HuH-7 (cell line): ENCODE results near the gene AGAP2.
"Not testable (repeated sequence)": the region's sequence is repeated elsewhere in the genome, so short reads cannot be mapped to it uniquely, and the experiment has no call there.

Experiments
- DNase-seq: peaks from one replicate; pipeline ENCODE4 v3.0.0; 2011; ENCODE audit warnings: low spot score

The AGAP2 gene

DNA sequence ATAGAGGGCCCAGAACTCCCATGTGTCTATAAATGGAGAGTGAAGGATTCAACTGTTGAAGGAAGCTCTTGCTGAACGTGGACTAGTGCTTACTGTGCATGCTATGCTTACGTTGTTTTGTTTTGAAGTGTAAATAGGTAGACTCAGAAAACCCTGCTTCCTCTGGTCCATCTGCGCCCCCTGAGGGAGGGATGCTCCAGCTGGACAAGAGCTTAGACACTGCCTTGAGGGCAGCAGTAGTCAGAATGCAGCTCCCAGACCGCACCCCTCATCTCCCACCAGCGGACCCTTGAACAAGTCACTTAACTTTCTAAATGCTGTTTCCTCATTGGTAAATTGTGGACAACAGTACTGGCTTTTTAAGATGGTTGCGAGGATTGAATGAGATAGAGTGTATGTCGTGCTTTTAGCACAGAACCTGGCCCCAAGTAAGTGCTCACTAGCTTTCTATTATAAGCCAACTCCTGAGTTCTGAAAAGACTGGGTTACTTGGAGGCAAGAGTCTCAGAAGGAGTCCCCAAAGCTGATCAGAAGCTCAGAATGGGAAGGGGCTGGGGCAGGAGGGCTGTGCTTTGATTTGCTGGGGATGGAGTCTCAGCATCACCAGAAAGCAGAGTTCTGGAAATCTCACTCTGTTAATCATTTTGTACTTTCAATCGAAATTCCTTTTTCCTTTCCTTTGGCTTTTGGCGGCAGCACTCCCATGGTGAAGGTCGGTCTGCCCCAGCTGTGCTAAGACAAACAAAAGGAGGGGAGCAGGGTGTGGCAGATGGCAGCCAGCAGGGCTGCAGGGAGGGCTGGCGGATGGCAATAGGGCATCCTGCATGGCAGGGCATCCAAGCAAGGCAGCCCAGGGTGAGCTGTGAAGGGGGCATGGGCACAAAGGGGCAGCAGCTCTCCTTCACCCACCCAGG, 15.6 kb downstream of the AGAP2 start:
- no peak for DNase-seq

DNA sequence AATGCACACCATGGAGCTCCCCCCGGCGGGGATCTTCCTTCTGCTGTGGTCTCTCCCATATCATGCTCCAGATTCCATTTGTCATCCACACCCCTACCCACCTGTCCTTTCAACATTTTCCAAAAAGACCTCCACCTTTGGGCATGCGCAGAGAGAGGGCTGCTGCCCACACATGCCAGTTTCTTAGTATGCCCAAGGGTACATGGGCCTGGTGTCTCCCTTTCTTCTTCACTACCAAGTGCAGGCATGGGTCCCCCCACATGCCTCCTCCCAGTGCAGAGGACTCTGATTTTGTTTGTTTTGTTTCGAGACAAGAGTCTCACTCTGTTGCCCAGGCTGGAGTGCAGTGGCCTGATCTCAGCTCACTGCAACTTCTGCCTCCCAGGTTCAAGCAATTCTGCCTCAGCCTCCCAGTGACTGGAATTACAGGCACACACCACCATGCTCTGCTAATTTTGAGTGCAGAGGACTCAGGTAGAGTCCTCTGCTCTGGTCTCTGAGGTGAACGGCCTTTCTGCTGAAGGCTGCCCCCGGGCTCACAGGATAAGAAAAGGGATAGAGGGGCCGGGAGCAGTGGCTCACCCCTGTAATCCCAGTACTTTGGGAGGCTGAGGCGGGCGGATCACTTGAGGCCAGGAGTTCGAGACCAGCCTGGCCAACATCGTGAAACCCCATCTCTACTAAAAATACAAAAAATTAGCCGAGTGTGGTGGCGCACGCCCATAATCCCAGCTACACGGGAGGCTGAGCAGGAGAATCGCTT, 16.5 kb downstream of the AGAP2 start:
- not testable (repeated sequence) for DNase-seq

DNA sequence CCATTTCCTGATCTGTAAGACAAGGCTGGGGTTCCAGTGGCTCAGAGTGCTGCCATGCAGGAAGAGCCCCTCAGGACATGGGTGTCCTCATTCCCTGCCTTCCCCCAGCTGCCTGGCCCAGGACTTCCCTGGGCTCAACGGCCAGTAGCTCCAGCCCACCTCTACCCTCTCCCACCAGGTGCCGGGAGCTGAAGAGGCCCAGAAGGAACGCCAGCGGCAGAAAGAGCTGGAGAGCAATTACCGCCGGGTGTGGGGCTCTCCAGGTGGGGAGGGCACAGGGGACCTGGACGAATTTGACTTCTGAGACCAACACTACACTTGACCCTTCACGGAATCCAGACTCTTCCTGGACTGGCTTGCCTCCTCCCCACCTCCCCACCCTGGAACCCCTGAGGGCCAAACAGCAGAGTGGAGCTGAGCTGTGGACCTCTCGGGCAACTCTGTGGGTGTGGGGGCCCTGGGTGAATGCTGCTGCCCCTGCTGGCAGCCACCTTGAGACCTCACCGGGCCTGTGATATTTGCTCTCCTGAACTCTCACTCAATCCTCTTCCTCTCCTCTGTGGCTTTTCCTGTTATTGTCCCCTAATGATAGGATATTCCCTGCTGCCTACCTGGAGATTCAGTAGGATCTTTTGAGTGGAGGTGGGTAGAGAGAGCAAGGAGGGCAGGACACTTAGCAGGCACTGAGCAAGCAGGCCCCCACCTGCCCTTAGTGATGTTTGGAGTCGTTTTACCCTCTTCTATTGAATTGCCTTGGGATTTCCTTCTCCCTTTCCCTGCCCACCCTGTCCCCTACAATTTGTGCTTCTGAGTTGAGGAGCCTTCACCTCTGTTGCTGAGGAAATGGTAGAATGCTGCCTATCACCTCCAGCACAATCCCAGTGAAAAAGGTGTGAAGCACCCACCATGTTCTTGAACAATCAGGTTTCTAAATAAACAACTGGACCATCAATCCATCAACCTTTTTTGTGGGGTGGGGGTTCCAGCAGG, 17.6 kb downstream of the AGAP2 start:
- DNase-seq, result no peak

DNA sequence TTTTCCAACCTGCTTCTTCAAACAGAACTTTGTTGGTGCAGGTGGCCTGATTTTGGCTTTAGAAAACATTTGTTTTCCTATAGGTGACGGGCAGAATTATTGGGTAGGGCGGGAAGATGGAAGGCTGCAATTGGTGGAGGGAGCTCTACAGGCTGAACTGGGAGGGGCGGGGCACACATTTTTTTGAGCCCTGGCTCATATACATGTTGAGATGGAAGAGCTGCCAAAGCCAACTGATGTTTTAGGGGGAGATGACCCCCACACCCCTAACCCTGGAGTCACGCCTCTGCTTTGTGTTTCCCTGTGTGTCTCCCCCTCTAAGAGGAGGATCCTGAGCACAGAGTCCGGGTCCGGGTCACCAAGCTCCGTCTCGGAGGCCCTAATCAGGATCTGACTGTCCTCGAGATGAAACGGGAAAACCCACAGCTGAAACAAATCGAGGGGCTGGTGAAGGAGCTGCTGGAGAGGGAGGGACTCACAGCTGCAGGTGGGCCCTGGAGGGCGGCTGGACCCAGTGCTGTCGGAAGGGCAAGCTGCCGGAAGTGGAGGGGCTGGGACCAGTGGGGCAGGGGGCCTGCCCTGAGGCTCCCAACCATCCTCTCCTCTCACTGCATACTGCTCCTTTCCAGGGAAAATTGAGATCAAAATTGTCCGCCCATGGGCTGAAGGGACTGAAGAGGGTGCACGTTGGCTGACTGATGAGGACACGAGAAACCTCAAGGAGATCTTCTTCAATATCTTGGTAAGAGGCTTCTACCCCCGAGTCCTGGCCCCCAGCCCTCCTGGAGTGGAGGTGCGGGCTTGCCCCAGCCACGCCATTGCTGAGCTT, 18.6 kb downstream of the AGAP2 start:
- no peak for DNase-seq

DNA sequence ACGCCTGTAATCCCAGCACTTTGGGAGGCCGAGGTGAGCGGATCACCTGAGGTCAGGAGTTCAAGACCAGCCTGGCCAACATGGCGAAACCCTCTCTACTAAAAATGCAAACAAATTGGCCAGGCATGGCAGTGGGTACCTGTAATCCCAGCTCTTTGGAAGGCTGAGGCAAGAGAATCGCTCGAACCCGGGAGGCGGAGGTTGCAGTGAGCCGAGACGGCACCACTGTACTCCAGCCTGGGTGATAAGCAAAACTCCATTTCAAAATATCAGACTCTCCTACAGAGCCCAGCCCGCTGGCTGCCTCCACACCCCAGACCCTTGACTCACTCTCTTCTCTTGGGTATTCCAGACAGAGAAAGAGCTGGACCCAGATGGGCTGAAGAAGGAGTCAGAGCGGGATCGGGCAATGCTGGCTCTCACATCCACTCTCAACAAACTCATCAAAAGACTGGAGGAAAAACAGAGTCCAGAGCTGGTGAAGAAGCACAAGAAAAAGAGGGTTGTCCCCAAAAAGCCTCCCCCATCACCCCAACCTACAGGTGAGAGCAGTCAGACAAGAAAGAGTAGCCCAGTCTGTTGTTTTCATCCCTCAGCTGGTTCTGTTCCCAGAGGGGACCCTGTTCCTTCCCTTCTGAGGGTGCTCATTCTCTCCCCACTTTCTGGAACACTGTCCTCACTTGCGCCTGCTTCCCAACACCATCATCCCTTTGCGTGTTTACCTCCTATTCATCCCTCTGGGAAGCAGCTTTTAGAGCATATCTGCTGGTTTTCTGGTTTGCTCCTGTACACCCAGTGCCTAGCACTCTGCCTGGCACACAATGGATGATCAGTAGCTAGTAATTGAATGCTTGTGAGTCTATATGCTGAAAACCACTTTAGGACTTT, 19.7 kb downstream of the AGAP2 start:
- no peak for DNase-seq

DNA sequence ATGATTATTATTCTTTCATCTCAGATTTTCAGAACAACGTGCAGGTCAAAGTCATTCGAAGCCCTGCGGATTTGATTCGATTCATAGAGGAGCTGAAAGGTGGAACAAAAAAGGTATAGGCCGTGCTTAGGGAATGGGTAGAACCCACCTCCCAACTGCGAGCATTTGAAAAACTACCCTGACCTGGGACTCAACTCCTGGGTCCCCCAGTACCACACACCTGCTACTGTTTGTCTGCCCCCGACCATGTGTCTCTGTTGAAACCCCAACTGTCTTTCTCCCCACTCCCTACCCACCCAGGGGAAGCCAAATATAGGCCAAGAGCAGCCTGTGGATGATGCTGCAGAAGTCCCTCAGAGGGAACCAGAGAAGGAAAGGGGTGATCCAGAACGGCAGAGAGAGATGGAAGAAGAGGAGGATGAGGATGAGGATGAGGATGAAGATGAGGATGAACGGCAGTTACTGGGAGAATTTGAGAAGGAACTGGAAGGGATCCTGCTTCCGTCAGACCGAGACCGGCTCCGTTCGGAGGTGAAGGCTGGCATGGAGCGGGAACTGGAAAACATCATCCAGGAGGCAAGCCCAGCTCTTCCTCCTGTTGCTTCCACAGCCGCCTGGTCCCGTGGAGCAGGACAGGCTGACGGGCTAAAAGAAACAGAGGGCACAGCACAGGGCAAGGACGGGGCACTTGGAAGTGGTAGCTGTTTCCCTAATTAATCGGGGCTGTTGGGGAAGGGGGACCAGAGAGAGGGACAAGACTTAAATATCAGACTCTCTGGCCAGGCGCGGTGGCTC, 20.5 kb downstream of the AGAP2 start:
- DNase-seq, result no peak

DNA sequence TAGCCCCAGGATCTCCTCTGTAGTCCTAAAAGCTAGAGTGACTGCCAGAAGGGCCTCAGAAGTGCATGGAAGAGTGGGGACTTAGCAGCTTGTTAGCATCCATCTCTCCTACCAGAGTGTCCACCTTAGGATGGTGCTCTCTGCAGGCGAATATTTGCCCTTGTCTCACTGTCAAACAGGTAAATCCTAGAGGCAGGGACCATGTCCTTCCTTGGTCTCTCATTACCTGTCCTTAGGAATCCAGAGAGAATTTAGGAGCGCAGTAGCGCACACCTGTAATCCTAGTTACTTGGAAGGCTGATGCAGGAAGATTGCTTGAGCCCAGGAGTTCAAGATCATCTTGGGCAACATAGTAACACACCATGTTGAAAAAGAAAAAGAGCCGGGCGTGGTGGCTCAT, 21.4 kb downstream of the AGAP2 start:
- no peak for DNase-seq

DNA sequence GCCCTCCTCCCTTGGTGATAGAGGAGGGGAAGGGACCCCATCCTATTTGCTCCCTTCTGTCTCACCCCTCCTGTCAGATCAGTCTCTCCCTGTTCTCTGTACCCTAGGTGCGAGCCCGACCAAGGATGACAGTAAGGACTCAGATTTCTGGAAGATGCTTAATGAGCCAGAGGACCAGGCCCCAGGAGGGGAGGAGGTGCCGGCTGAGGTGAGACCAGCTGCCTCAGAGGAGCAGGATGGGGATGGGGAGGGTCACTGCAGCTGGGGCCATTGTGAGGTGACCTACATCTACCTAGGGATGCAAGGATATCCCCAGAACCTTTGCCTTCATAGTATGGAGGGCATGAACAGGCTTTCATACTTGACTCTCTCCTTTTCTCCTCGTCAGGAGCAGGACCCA, 22.2 kb downstream of the AGAP2 start:
- DNase-seq, result no peak

DNA sequence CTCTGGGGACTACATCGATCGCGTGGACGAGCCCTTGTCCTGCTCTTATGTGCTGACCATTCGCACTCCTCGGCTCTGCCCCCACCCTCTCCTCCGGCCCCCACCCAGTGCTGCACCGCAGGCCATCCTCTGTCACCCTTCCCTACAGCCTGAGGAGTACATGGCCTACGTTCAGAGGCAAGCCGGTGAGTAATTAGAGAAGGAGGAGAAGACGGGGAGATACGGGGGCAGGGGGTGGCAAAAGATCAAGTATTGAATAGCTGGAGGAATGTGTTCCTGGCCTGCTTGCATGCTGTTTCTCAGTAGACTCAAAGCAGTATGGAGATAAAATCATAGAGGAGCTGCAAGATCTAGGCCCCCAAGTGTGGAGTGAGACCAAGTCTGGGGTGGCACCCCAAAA, 22.8 kb downstream of the AGAP2 start:
- DNase-seq, result no peak

DNA sequence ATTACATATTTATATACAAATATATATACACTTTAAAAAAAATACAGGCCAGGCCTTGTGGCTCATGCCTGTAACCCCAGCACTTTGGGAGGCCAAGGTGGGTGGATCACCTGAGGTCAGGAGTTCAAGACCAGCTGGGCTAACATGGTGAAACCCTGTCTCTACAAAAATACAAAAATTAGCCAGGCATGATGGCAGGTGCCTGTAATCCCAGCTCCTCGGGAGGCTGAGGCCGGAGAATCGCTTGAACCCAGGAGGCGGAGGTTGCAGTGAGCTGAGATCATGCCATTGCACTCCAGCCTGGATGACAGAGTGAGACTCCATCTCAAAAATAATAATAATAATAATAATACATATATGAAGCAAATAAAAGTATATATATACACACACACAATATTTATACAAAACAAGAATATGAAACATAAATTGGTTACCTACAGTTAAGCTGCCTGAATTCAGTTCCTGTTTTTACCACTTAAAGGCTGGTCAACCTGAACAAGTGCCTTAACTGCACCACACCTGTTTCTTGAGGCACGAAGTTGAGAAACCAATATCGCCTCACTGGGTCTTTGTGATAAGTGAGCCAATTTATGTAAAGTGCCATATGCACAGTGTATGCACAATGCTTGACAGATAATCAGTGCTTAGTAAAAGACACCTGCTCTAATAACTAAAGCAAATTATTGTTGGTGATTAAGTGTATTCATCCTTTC, 23.4 kb downstream of the AGAP2 start:
- DNase-seq, result not testable (repeated sequence)

DNA sequence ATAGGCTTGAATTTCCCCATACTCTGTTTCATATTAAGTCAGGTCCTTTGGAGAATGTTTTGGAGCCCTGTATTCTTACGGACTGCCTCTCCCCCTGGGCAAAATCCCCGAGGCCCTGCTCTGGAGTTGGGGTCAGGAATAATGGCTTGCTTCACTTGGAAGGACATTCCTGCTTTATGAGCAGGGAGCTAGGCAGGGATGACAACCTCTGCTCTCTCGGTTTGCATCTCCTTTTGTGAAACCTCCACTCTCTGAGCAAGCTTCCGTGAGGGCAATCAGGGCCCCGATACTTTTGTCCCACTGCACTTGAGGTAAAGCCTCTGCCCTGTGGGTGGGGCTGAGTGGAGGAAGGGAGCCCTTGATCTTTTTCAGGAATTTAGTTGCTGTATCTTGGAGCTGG, 25.3 kb downstream of the AGAP2 start:
- no peak for DNase-seq

DNA sequence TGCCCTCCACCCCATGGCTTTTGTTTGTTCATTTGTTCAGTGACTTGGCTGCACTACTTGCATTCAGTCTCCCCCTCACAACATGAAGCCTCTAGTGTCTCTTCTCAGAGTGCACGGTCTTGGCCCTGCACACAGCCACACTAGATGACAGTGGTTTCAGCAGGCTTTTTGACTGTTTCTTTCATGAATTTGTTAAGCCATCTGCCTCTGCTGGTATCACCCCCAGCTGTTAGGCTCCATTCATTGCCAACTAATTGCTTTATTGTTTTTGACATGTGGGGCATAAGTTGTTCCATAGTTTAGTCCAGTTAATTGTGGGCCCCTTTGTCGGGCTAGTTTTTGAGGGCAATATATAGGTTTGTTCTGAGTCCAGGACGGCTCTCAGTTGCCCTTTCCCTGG, 25.8 kb downstream of the AGAP2 start:
- no peak for DNase-seq

DNA sequence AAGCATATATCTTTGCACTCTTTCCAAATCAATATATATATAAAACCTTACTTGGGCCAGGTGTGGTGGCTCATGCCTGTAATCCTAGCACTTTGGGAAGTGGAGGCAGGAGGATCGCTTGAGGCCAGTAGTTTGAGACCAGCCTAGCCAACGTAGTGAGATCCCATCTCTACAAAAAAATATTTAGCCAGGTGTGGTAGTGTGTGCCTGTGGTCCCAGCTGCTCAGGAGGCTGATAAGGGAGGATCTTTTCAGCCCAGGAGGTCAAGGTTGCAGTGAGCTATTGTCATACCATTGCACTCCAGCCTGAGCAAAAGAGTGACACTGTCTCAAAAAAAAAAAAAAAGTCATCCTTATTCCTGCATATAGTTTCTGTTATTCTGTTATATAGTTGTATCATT, 30.2 kb downstream of the AGAP2 start:
- DNase-seq, result no peak

DNA sequence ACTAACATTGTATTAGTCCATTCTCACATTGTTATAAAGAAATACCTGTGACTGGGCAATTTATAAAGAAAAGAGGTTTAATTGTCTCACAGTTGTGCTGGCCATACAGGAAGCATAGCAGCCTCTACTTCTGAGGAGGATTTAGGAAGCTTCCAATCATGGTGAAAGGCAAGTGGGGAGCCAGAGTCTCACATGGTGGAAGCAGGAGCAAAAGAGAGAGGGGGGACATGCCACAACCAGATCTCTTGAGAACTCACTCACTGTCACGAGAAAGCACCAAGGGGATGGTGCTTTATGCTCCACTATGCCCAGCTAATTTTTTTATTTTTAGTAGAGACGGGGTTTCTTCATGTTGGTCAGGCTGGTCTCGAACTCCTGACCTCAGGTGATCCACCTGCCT, 31.3 kb downstream of the AGAP2 start:
- no peak for DNase-seq

DNA sequence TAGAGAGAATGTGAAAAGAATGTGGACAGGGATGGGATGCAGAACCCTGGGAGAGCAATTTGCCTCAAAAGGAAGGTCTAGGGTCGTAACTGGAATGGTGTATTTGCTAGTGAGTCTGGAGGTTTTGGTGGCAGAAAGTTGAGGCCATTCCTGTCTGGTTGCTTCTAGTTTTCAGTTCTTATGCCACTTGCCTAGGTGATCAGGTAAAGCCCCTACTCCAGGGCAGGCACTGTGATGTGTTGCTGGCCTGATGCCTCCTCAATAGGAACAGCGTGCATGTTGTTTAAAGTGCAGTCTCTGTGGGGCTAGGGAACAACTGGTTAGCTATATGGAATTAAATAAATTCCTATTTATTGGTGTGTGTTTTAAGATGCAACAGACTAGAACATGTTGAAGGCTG, 38.2 kb downstream of the AGAP2 start:
- no peak for DNase-seq

DNA sequence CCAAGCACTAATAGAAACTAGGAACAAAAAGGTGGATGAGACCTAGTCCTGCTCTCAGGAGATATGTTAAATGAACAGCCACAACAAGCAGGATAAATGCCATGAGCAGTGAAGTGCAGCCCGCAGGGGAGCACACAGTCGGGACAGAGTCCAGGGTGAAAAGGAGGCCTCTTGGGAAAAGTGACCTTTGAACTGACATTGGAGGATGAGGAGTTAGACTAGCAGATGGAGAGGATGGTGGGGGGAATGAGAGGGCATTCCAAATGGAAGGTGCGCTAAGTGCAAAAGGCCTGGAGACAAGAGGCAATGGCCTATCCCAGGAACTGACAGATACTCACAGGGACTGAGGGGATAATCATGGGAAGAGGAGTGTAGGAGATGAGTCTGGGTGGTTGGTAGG, 40.1 kb downstream of the AGAP2 start:
- no peak for DNase-seq

DNA sequence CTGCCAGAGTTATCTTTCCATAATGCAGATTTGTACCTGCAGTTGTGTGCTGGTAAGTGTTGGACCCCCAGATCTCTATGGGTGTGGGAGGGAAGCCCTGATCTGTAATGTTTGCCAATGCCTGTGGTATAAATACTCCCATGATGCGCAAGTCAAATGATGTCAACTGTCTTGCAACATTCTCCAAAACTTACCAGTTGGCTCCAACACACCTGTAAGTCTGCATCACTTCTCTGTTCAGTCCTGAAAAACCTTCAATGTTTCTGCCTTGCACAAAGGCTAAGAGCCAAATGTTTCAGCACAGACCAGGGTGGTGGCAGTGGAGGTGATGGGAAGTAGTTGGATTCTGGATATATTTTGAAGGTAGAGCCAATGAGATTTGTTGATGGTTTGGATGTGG, 41.5 kb downstream of the AGAP2 start:
- no peak for DNase-seq

DNA sequence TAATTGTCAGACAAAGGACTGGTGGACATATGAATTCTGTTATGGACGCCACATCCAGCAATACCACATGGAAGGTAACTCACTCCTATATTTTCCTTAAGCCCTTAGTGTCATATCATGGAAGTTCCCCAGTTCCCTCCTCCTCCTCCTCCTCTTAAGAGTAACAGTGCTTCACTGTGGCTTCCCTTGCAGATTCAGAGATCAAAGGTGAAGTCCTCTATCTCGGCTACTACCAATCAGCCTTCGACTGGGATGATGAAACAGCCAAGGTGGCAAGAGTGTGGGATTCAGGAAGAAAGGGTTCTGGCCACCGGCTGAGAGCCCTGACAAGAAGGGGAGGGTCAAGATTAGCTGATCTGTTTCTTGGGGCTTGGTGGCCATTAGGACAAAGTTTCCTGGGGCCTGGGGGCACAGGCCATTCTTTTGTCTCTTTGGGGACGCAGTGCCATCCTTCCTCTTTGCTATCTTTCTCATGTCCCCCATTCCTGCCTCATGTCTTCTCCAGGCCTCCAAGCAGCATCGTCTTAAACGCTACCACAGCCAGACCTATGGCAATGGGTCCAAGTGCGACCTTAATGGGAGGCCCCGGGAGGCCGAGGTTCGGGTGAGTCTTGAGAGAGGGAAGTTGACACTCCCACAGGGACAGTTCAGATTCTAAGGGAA, 42.6 kb downstream of the AGAP2 start:
- DNase-seq, result no peak
